Ovary (tissue), 9 donors: ENCODE data around the gene RADIL. TPM values are rescaled to one million over a fixed set of nuclear protein-coding genes. Genes with fewer than 3 reads are reported as not detected.

ENCODE experiments used
- DNase-seq, 5 donors: peaks; one replicate each; pipeline ENCODE4 v3.0.0-alpha.2; 2019 to 2020
- H3K27ac ChIP-seq, 2 donors: fragments of 200-600 bp; one replicate each; pipeline versions ENCODE4 v1.5.1 to v1.8.0; 2019 to 2022
- H3K27me3 ChIP-seq: fragments of 200-600 bp; one replicate; pipeline ENCODE4 v1.8.0; 2022
- H3K36me3 ChIP-seq: fragments of 200-600 bp; sonication (generic); one replicate; pipeline ENCODE4 v1.5.1; 2019
- H3K4me1 ChIP-seq: one replicate; pipeline ENCODE4 v1.8.1; 2013; ENCODE audit warnings: mild to moderate bottlenecking, moderate library complexity; ENCODE audit not compliant: insufficient read depth
- H3K4me3 ChIP-seq: fragments of 200-600 bp; sonication (generic); one replicate; pipeline ENCODE4 v1.5.1; 2017
- H3K9me3 ChIP-seq, 2 donors: fragments of 200-600 bp in 1 of 2; sonication (generic) in 1 of 2; one replicate each; pipeline versions ENCODE4 v1.5.1 to v1.8.1; 2013 to 2019; ENCODE audit warnings: mild to moderate bottlenecking in 1 of 2, moderate library complexity in 1 of 2
- CTCF ChIP-seq, 3 donors: fragments of 450-650 bp in 2 of 3; fragments of 200-600 bp in 1 of 3; IDR thresholded peaks; one replicate each; pipeline versions ENCODE4 v1.5.1 to v1.8.0; 2016 to 2022; ENCODE audit warnings: antibody characterized with exemption in 3 of 3, mild to moderate bottlenecking in 1 of 3
- EP300 ChIP-seq: sonication (generic); formaldehyde crosslinking; IDR thresholded peaks from one replicate; pipeline ENCODE4 v1.6.1; 2017; ENCODE audit warnings: antibody characterized with exemption
- POLR2A ChIP-seq: fragments of 450-650 bp; IDR thresholded peaks from one replicate; pipeline ENCODE4 v1.6.1; 2017; ENCODE audit warnings: antibody characterized with exemption, mild to moderate bottlenecking, moderate library complexity
- WGBS, 3 donors: extraction: QIAGEN DNeasy Blood & Tissue Kit in 1 of 3; methylation state at CpG; one replicate each; pipeline versions ENCODE4 v1.1.5 to v1.1.7; 2013 to 2017; 5-methylcytosine and 5-hydroxymethylcytosine counted together
- intact Hi-C, 4 donors: fragments of 100-400 bp; cut with DNase I; formaldehyde crosslinking; loops; one replicate each; pipeline versions ENCODE4 v1.11.0 to v1.15.1; 2022 to 2023
- polyA plus RNA-seq, 2 donors: library from polyadenylated mRNA; stranded (reverse); fragments of 200-250 nt in 1 of 2; fragments of 350-450 nt in 1 of 2; fragmentation: Illumina TruSeq in 1 of 2; extraction: RNeasy Lipid Tissue Mini Kit (QIAGEN cat#74804) in 1 of 2; gene quantifications; one replicate each; pipeline ENCODE4 v1.2.3, GENCODE V29; 2013 to 2014
- total RNA-seq, 7 donors: library from RNA; depleted of rRNA in 2 of 7; stranded (reverse); fragments of >200 nt in 2 of 7; fragmentation: NEBNext Ultra II Directional in 3 of 7; extraction: Animal tissue kit (Norgen Biotek cat#: 25700) in 3 of 7; gene quantifications; one replicate each; pipeline versions ENCODE4 v1.1.0 to v1.2.4, GENCODE V29; 2016 to 2023
- donor health status: DM: no; HTN: no; CAD: no; lungs with moderate emphysema.
- donor health status: DM: no; HTN: no; CAD: no.
- donor health status: Bipolar disorder and iron deficiency.
- donor health status: DM: yes; HTN: yes; CAD: no.
- donor health status: DM: no; HTN: no; CAD: no.
- donor health status: DM: yes; HTN: yes; CAD: no.

The RADIL gene
- total and polyA plus RNA-seq, 9 donors: 0.98 to 5.4 (median 2.4) TPM

GRCh38 chr7:4760952-4761351 lies 122.6 kb downstream of the RADIL start:
- H3K27ac ChIP-seq: no peak overlapping the region
- H3K9me3 ChIP-seq: no peaks in the 10 kb centered on the region
- no peaks in the 10 kb centered on the region for H3K36me3 ChIP-seq
- H3K4me3 ChIP-seq: no peak overlapping the region
- TF ChIP-seq CTCF (IDR thresholded peaks at IDR 0.05) (no peak), POLR2A (no peak), EP300 (no peak)
- intact Hi-C loops: no loop called here
- H3K4me1 ChIP-seq: no peaks in the 10 kb centered on the region
- no peaks in the 10 kb centered on the region for H3K27me3 ChIP-seq
- DNase-seq: no peak
- WGBS, 3 donors: 91 to 94% (median 93%) methylated on average over 26 of the region's 26 CpGs

GRCh38 chr7:4759211-4759610 lies 124.3 kb downstream of the RADIL start:
- WGBS, 3 donors: 93 to 95% (median 93%) methylated on average over 40 of the region's 40 CpGs
- intact Hi-C loops: loop anchor here in 2 of 4 donors (10.0 kb wide), 1 partner anchor 144 kb away; no protein-coding TSS in a partner anchor
- H3K9me3 ChIP-seq: no peaks in the 10 kb centered on the region
- H3K4me3 ChIP-seq: no peak overlapping the region
- no peak for TF ChIP-seq EP300
- no peak for TF ChIP-seq POLR2A
- no peak for TF ChIP-seq CTCF (IDR thresholded peaks at IDR 0.05)
- no peaks in the 10 kb centered on the region for H3K36me3 ChIP-seq
- DNase-seq: no peak
- H3K27me3 ChIP-seq: no peaks in the 10 kb centered on the region
- H3K4me1 ChIP-seq: no peaks in the 10 kb centered on the region
- H3K27ac ChIP-seq: no peak overlapping the region

GRCh38 chr7:4758791-4759190 lies 124.7 kb downstream of the RADIL start:
- H3K27me3 ChIP-seq: no peaks in the 10 kb centered on the region
- intact Hi-C loops: loop anchor here in 2 of 4 donors (10.0 kb wide), 1 partner anchor 144 kb away; no protein-coding TSS in a partner anchor

GRCh38 chr7:4758111-4758510 lies 125.4 kb downstream of the RADIL start:
- H3K4me3 ChIP-seq: no peak overlapping the region

More at GRCh38 chr7:4758791-4759190, 124.7 kb downstream of the RADIL start:
- Histone ChIP-seq H3K4me3 (no peak overlapping the region), H3K4me1 (no peaks in the 10 kb centered on the region), H3K27ac (no peak overlapping the region), H3K36me3 (no peaks in the 10 kb centered on the region), H3K9me3 (no peaks in the 10 kb centered on the region)
- no peak for TF ChIP-seq EP300
- no peak for TF ChIP-seq CTCF (IDR thresholded peaks at IDR 0.05)
- no peak for DNase-seq
- whole genome bisulfite sequencing, 3 donors: 90 to 93% (median 92%) methylated on average over 29 of the region's 29 CpGs

More at GRCh38 chr7:4758111-4758510, 125.4 kb downstream of the RADIL start:
- WGBS, 3 donors: 91 to 93% (median 92%) methylated on average over 19 of the region's 19 CpGs
- TF ChIP-seq EP300: no peak
- no peak for TF ChIP-seq POLR2A
- no peak for TF ChIP-seq CTCF (IDR thresholded peaks at IDR 0.05)
- Histone ChIP-seq H3K36me3 (no peaks in the 10 kb centered on the region), H3K4me1 (no peaks in the 10 kb centered on the region), H3K9me3 (no peaks in the 10 kb centered on the region), H3K27ac (no peak overlapping the region), H3K27me3 (no peaks in the 10 kb centered on the region)
- intact Hi-C loops: loop anchor here in 2 of 4 donors (10.0 kb wide), 1 partner anchor 143 kb away; no protein-coding TSS in a partner anchor
- DNase-seq: no peak
